HCT116 (cell line): ENCODE results near the gene HIVEP2.

Experiments
- EZH2 ChIP-seq: fragments of 200-600 bp; sonication (generic); IDR thresholded peaks from 2 replicates; pipeline ENCODE4 v1.6.1; 2017; ENCODE audit warnings: antibody characterized with exemption, mixed run types
- POLR2A ChIP-seq: IDR thresholded peaks from 2 replicates; pipeline ENCODE4 v1.7.0; 2011; ENCODE audit warnings: borderline replicate concordance; ENCODE audit not compliant: insufficient read depth, insufficient read length; ENCODE audit errors: extremely low read depth
- SIN3A ChIP-seq: IDR thresholded peaks from 2 replicates; pipeline ENCODE4 v1.6.1; 2012; ENCODE audit warnings: low read depth
- SRF ChIP-seq: IDR thresholded peaks from 2 replicates; pipeline ENCODE4 v1.6.1; 2012; ENCODE audit warnings: low read depth
- TCF7L2 ChIP-seq: IDR thresholded peaks from 2 replicates; pipeline ENCODE4 v1.7.0; 2011; ENCODE audit warnings: borderline replicate concordance, inconsistent platforms; ENCODE audit not compliant: insufficient read depth, insufficient read length; ENCODE audit errors: extremely low read depth
- YY1 ChIP-seq: IDR thresholded peaks from 2 replicates; pipeline ENCODE4 v1.6.1; 2011; ENCODE audit warnings: low read length, low read depth, moderate library complexity, mild to moderate bottlenecking; ENCODE audit not compliant: insufficient replicate concordance; ENCODE audit errors: extremely low read depth
- ZFX ChIP-seq: fragments of 450-650 bp; IDR thresholded peaks from 2 replicates; pipeline ENCODE4 v1.6.1; 2017
- ZNF274 ChIP-seq: fragments of 200-500 bp; sonication (Bioruptor generic); IDR thresholded peaks from 2 replicates; pipeline ENCODE4 v1.6.1; 2014; ENCODE audit warnings: mild to moderate bottlenecking, low read depth, low read length, inconsistent platforms
- TF ChIP-seq, protein P1 (sequence below): IDR thresholded peaks from 2 replicates; pipeline ENCODE4 v1.6.1; 2012; ENCODE audit warnings: low read depth
- TF ChIP-seq, protein P2 (sequence below), 3 experiments: fragments of 200-600 bp in 1 of 3; sonication (generic) in 1 of 3; IDR thresholded peaks in 2 of 3; conservative IDR thresholded peaks in 1 of 3; 2 replicates each; pipeline ENCODE4 v1.5.1; 2012 to 2017; ENCODE audit warnings: low read depth in 2 of 3, low read length in 2 of 3, antibody characterized with exemption in 1 of 3, borderline replicate concordance in 1 of 3, control low read depth in 1 of 3, mild to moderate bottlenecking in 1 of 3, mixed read lengths in 1 of 3, mixed run types in 1 of 3, moderate library complexity in 1 of 3; ENCODE audit not compliant: insufficient read depth in 1 of 3
- TF ChIP-seq, protein P3 (sequence below): IDR thresholded peaks from 2 replicates; pipeline ENCODE4 v1.6.1; 2012
- TF ChIP-seq, protein P4 (sequence below): IDR thresholded peaks from 2 replicates; pipeline ENCODE4 v1.6.1; 2012

DNA sequence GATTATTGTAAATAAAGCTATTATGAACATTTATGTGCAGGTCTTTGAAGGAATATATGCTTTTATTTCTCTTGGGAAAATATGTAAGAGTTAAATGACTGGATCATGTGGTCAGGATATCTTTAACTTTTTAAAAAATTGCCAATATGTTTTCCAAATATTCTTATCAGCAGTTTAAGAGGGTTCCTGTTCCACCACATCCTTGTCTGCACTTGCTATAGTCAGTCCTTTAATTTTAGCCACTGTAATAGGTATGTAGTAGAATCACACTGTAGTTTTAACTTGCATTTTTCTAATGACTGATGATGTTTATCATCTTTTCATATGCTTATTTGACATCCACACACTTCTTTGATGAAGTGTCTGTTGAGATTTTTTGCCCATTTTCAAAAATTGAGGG is 23.6 kb upstream of the HIVEP2 start:
- TF ChIP-seq ZNF274, result no peak
- TF ChIP-seq, protein P1, sequence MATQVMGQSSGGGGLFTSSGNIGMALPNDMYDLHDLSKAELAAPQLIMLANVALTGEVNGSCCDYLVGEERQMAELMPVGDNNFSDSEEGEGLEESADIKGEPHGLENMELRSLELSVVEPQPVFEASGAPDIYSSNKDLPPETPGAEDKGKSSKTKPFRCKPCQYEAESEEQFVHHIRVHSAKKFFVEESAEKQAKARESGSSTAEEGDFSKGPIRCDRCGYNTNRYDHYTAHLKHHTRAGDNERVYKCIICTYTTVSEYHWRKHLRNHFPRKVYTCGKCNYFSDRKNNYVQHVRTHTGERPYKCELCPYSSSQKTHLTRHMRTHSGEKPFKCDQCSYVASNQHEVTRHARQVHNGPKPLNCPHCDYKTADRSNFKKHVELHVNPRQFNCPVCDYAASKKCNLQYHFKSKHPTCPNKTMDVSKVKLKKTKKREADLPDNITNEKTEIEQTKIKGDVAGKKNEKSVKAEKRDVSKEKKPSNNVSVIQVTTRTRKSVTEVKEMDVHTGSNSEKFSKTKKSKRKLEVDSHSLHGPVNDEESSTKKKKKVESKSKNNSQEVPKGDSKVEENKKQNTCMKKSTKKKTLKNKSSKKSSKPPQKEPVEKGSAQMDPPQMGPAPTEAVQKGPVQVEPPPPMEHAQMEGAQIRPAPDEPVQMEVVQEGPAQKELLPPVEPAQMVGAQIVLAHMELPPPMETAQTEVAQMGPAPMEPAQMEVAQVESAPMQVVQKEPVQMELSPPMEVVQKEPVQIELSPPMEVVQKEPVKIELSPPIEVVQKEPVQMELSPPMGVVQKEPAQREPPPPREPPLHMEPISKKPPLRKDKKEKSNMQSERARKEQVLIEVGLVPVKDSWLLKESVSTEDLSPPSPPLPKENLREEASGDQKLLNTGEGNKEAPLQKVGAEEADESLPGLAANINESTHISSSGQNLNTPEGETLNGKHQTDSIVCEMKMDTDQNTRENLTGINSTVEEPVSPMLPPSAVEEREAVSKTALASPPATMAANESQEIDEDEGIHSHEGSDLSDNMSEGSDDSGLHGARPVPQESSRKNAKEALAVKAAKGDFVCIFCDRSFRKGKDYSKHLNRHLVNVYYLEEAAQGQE, result no peak
- no peak for TF ChIP-seq EZH2
- TF ChIP-seq YY1, result no peak
- TF ChIP-seq, protein P2, sequence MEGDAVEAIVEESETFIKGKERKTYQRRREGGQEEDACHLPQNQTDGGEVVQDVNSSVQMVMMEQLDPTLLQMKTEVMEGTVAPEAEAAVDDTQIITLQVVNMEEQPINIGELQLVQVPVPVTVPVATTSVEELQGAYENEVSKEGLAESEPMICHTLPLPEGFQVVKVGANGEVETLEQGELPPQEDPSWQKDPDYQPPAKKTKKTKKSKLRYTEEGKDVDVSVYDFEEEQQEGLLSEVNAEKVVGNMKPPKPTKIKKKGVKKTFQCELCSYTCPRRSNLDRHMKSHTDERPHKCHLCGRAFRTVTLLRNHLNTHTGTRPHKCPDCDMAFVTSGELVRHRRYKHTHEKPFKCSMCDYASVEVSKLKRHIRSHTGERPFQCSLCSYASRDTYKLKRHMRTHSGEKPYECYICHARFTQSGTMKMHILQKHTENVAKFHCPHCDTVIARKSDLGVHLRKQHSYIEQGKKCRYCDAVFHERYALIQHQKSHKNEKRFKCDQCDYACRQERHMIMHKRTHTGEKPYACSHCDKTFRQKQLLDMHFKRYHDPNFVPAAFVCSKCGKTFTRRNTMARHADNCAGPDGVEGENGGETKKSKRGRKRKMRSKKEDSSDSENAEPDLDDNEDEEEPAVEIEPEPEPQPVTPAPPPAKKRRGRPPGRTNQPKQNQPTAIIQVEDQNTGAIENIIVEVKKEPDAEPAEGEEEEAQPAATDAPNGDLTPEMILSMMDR (IDR thresholded peaks at IDR 0.05 in 2 of 3, conservative IDR thresholded peaks at IDR 0.05 in 1 of 3; ENCODE audit: borderline replicate concordance in 1 of 3, insufficient read depth in 1 of 3, low read depth in 2 of 3, low read length in 2 of 3), result no peak
- TF ChIP-seq, protein P3, sequence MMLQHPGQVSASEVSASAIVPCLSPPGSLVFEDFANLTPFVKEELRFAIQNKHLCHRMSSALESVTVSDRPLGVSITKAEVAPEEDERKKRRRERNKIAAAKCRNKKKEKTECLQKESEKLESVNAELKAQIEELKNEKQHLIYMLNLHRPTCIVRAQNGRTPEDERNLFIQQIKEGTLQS, result no peak
- no peak for TF ChIP-seq SRF
- TF ChIP-seq TCF7L2, result no peak
- no peak for TF ChIP-seq ZFX
- no peak for TF ChIP-seq POLR2A
- TF ChIP-seq SIN3A, result no peak
- TF ChIP-seq, protein P4, sequence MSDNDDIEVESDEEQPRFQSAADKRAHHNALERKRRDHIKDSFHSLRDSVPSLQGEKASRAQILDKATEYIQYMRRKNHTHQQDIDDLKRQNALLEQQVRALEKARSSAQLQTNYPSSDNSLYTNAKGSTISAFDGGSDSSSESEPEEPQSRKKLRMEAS, result no peak
